A549 (cell line): ENCODE measurements around the gene USH1C. TPM values are rescaled to one million over a fixed set of nuclear protein-coding genes. Genes with fewer than 3 reads are reported as not detected.

Source experiments
- ATAC-seq, 2 experiments: fragments of 200-7000 bp in 1 of 2; fragments of >200 bp in 1 of 2; cut with Nextera tagmentation in 1 of 2; cut with Tn5 transposase in 1 of 2; 3 replicates each; pipeline versions ENCODE4 v1.8.0 to v1.9.1; 2018 to 2020; ENCODE audit warnings: mild to moderate bottlenecking in 1 of 2, moderate library complexity in 1 of 2
- CTCF ChIA-PET: fragments of 300-600 bp; sonication (Branson Sonifier 250); formaldehyde crosslinking; extraction: SDS; loops from one replicate; lab custom pipeline; 2021; ENCODE audit warnings: antibody characterized with exemption, inconsistent platforms; lab: Yijun Ruan, JAX
- POLR2A ChIA-PET: fragments of 350-600 bp; formaldehyde crosslinking; extraction: SDS; loops from one replicate; lab custom pipeline; 2021; ENCODE audit warnings: antibody characterized with exemption, inconsistent platforms; lab: Yijun Ruan, JAX
- DNase-seq, 2 experiments: peaks; one replicate each; pipeline versions ENCODE4 v3.0.0 to v3.0.0-alpha.2; 2011 to 2016; ENCODE audit warnings: low read depth in 1 of 2, low spot score in 1 of 2
- FAIRE-seq: peaks from 2 replicates; lab custom pipeline; 2011; peaks lifted over from hg19 to GRCh38; lab: Jason Lieb, UNC
- H3K27ac ChIP-seq, 2 experiments: fragments of >200 bp; sonication (Bioruptor Twin); formaldehyde crosslinking; 3 replicates each; pipeline ENCODE4 v1.5.1; 2016 to 2017
- H3K4me1 ChIP-seq: fragments of >200 bp; sonication (Bioruptor Twin); formaldehyde crosslinking; 3 replicates; pipeline ENCODE4 v1.6.1; 2016
- H3K4me2 ChIP-seq: fragments of >200 bp; sonication (Bioruptor Twin); formaldehyde crosslinking; 3 replicates; pipeline ENCODE4 v1.6.1; 2016
- H3K4me3 ChIP-seq: fragments of >200 bp; sonication (Bioruptor Twin); formaldehyde crosslinking; 3 replicates; pipeline ENCODE4 v1.5.1; 2016
- H3K9me3 ChIP-seq: fragments of >200 bp; sonication (Bioruptor Twin); formaldehyde crosslinking; 3 replicates; pipeline ENCODE4 v1.6.1; 2016
- CBX2 ChIP-seq: fragments of 200-600 bp; sonication (generic); IDR thresholded peaks from 2 replicates; pipeline ENCODE4 v1.6.1; 2016; ENCODE audit warnings: low read depth, mild to moderate bottlenecking, borderline replicate concordance
- CBX8 ChIP-seq: fragments of 200-600 bp; sonication (generic); IDR thresholded peaks from 2 replicates; pipeline ENCODE4 v1.6.1; 2016
- CHD4 ChIP-seq: fragments of 200-600 bp; sonication (generic); IDR thresholded peaks from 2 replicates; pipeline ENCODE4 v1.6.1; 2016; ENCODE audit warnings: antibody characterized with exemption, mild to moderate bottlenecking, borderline replicate concordance
- CTCF ChIP-seq: fragments of >200 bp; sonication (Bioruptor Twin); formaldehyde crosslinking; IDR thresholded peaks from 3 replicates; pipeline ENCODE4 v1.5.1; 2016
- EHF ChIP-seq: fragments of 250-450 bp; sonication (Bioruptor Pico); IDR thresholded peaks from 2 replicates; pipeline ENCODE4 v1.5.0; 2020; ENCODE audit warnings: mild to moderate bottlenecking
- EP300 ChIP-seq, 2 experiments: fragments of >200 bp; sonication (Bioruptor Twin); formaldehyde crosslinking; IDR thresholded peaks; 2 replicates in 1 of 2; 3 replicates in 1 of 2; pipeline ENCODE4 v1.6.1; 2016 to 2017
- ESRRA ChIP-seq: fragments of 150-350 bp; IDR thresholded peaks from 2 replicates; pipeline ENCODE4 v1.6.1; 2014; ENCODE audit warnings: mild to moderate bottlenecking, low read length, borderline replicate concordance
- FOXS1 ChIP-seq: fragments of 250-450 bp; sonication (Bioruptor Pico); IDR thresholded peaks from 2 replicates; pipeline ENCODE4 v1.5.0; 2020; ENCODE audit warnings: mild to moderate bottlenecking, moderate library complexity
- GATA3 ChIP-seq: IDR thresholded peaks from 2 replicates; pipeline ENCODE4 v1.6.1; 2012; ENCODE audit warnings: borderline replicate concordance
- HES2 ChIP-seq: fragments of >200 bp; sonication (Bioruptor Twin); formaldehyde crosslinking; IDR thresholded peaks from 2 replicates; pipeline ENCODE4 v1.6.1; 2016
- HOXA7 ChIP-seq: fragments of 250-450 bp; sonication (Bioruptor Pico); IDR thresholded peaks from 2 replicates; pipeline ENCODE4 v1.5.0; 2020; ENCODE audit warnings: mild to moderate bottlenecking, moderate library complexity
- HOXB13 ChIP-seq: fragments of 250-450 bp; sonication (Bioruptor Pico); IDR thresholded peaks from 2 replicates; pipeline ENCODE4 v1.5.0; 2020; ENCODE audit warnings: low read depth, mild to moderate bottlenecking, moderate library complexity
- JUN ChIP-seq, 2 experiments: fragments of >200 bp; sonication (Bioruptor Twin); formaldehyde crosslinking; IDR thresholded peaks; 2 replicates in 1 of 2; 3 replicates in 1 of 2; pipeline ENCODE4 v1.6.1; 2016 to 2017
- JUNB ChIP-seq: fragments of >200 bp; sonication (Bioruptor Twin); formaldehyde crosslinking; IDR thresholded peaks from 2 replicates; pipeline ENCODE4 v1.6.1; 2016
- MAZ ChIP-seq: fragments of 150-350 bp; IDR thresholded peaks from 2 replicates; pipeline ENCODE4 v1.6.1; 2014; ENCODE audit warnings: antibody characterized with exemption, low read depth, low read length, borderline replicate concordance
- NFE2L2 ChIP-seq: fragments of 150-350 bp; conservative IDR thresholded peaks from 2 replicates; pipeline ENCODE4 v1.6.1; 2014; ENCODE audit warnings: low read length
- NPAS2 ChIP-seq: fragments of 250-450 bp; sonication (Bioruptor Pico); IDR thresholded peaks from 2 replicates; pipeline ENCODE4 v1.8.0; 2022; ENCODE audit warnings: mild to moderate bottlenecking, moderate library complexity, borderline replicate concordance
- PBX3 ChIP-seq: IDR thresholded peaks from 2 replicates; pipeline ENCODE4 v1.6.1; 2012
- PHF8 ChIP-seq: fragments of 200-600 bp; sonication (generic); IDR thresholded peaks from 2 replicates; pipeline ENCODE4 v1.6.1; 2016; ENCODE audit warnings: low read depth, mild to moderate bottlenecking, antibody characterized with exemption, moderate library complexity, borderline replicate concordance
- POLR2AphosphoS2 ChIP-seq: conservative IDR thresholded peaks from 2 replicates; pipeline ENCODE4 v1.6.1; 2012; ENCODE audit warnings: low read length, improper control_type of control experiment, inconsistent platforms
- RARB ChIP-seq: fragments of 250-450 bp; sonication (Bioruptor Pico); IDR thresholded peaks from 2 replicates; pipeline ENCODE4 v1.8.0; 2021; ENCODE audit warnings: mild to moderate bottlenecking, moderate library complexity
- REST ChIP-seq: fragments of 200-600 bp; sonication (generic); IDR thresholded peaks from 2 replicates; pipeline ENCODE4 v1.6.1; 2016; ENCODE audit warnings: antibody characterized with exemption, mild to moderate bottlenecking, moderate library complexity
- RFX5 ChIP-seq: fragments of 450-650 bp; IDR thresholded peaks from 2 replicates; pipeline ENCODE4 v1.7.1; 2014; ENCODE audit warnings: antibody characterized with exemption, mild to moderate bottlenecking, moderate library complexity
- SMC3 ChIP-seq: fragments of >200 bp; sonication (Bioruptor Twin); formaldehyde crosslinking; IDR thresholded peaks from 3 replicates; pipeline ENCODE4 v1.6.1; 2018; ENCODE audit warnings: inconsistent platforms
- TP53 ChIP-seq: fragments of 250-450 bp; sonication (Bioruptor Pico); IDR thresholded peaks from 2 replicates; pipeline ENCODE4 v1.5.0; 2021; ENCODE audit warnings: mild to moderate bottlenecking, moderate library complexity
- USF2 ChIP-seq: fragments of 450-650 bp; IDR thresholded peaks from 2 replicates; pipeline ENCODE4 v1.6.1; 2014; ENCODE audit warnings: antibody characterized with exemption
- ZC3H11A ChIP-seq: fragments of 450-650 bp; IDR thresholded peaks from 2 replicates; pipeline ENCODE4 v1.6.1; 2014; ENCODE audit warnings: antibody characterized with exemption, mild to moderate bottlenecking
- ZNF302 ChIP-seq: fragments of 250-450 bp; sonication (Bioruptor Pico); IDR thresholded peaks from 2 replicates; pipeline ENCODE4 v1.9.0; 2021; ENCODE audit warnings: inconsistent platforms, mild to moderate bottlenecking, moderate library complexity
- WGBS: methylation state at CpG from one replicate; pipeline ENCODE4 v1.1.6; 2017; ENCODE audit errors: missing lambda C conversion rate; 5-methylcytosine and 5-hydroxymethylcytosine counted together
- polyA plus RNA-seq, 4 experiments: library from polyadenylated mRNA; depleted of rRNA in 3 of 4; stranded (reverse); fragments of >200 nt; fragmentation: RNase III in 1 of 4; extraction: RNeasy Plus Mini Kit Qiagen cat#74134 plus additional on column Dnase treatment in 1 of 4; gene quantifications; 2 replicates in 3 of 4; 3 replicates in 1 of 4; pipeline ENCODE4 v1.2.3, GENCODE V29; 2011 to 2017

USH1C gene
- polyA plus RNA-seq, 2 of the 4 experiments (the other 2 are of a cell fraction) = 3.2 to 8.6 TPM

- TF ChIP-seq ZC3H11A (no peak), EHF (CRISPR knock-in tag) (no peak), CBX2 (no peak), HOXB13 (CRISPR knock-in tag) (no peak), MAZ (no peak), RARB (CRISPR knock-in tag) (no peak), ESRRA (no peak), CBX8 (no peak), ZNF302 (CRISPR knock-in tag) (no peak), RFX5 (no peak), EP300 (IDR thresholded peaks at IDR 0.05) (no peak), JUN (IDR thresholded peaks at IDR 0.05) (no peak), PHF8 (no peak), FOXS1 (CRISPR knock-in tag) (no peak), NPAS2 (CRISPR knock-in tag) (no peak), POLR2AphosphoS2 (no peak), NFE2L2 (no peak), GATA3 (no peak)
- TF ChIP-seq, all 56 proteins: peak for 0
- Histone ChIP-seq H3K4me1 (no peaks in the 10 kb centered on the region), H3K9me3 (no peaks in the 10 kb centered on the region), H3K27ac (no peak overlapping the region), H3K4me3 (no peak overlapping the region), H3K4me2 (no peak overlapping the region)
- 62% methylated on average over 5 of the region's 5 CpGs for WGBS
- ChIA-PET POLR2A (no interaction called here), CTCF (interaction anchor here (0.8 to 45.8 kb wide), 4 partner anchors 23 to 114 kb away, joined by 3 to 1119 read pairs (median 142); partner anchors contain the start of gene KCNJ11)
- no peak for FAIRE-seq
- DNase-seq = no peak
- ATAC-seq = peak in 1 of 2 experiments; percentile 43; a peak in 2 of 6 replicates
Measured at GRCh38 chr11:17498475-17498874, 45.7 kb downstream of the USH1C start.

GRCh38 chr11:17498058-17498457, 46.2 kb downstream of the USH1C start:
- CTCF ChIA-PET = interaction anchor here (13.4 to 45.8 kb wide), 2 partner anchors 23 to 113 kb away, joined by 281 to 1119 read pairs; partner anchors contain the start of gene KCNJ11

More at GRCh38 chr11:17498058-17498457, 46.2 kb downstream of the USH1C start:
- no peak for FAIRE-seq
- 36% methylated on average over 4 of the region's 4 CpGs for WGBS
- no peak overlapping the region for H3K4me3 ChIP-seq
- TF ChIP-seq SMC3 (no peak), PBX3 (no peak), USF2 (no peak), HOXA7 (no peak), HES2 (no peak), CHD4 (no peak), CBX8 (no peak), ESRRA (no peak), JUNB (no peak), POLR2AphosphoS2 (no peak), NFE2L2 (no peak), TP53 (CRISPR knock-in tag) (no peak), REST (no peak), CTCF (no peak), GATA3 (no peak)
- no peak for ATAC-seq
- no peaks in the 10 kb centered on the region for H3K9me3 ChIP-seq
- DNase-seq = no peak
- H3K4me2 ChIP-seq = no peak overlapping the region
- no peak overlapping the region for H3K27ac ChIP-seq
- POLR2A ChIA-PET = no interaction called here
- no peaks in the 10 kb centered on the region for H3K4me1 ChIP-seq
